ENCODE data around the gene SKP2. TPM values are rescaled to one million over a fixed set of nuclear protein-coding genes. Genes with fewer than 3 reads are reported as not detected.

SKP2 gene
- total RNA-seq, 1 donor from 2014 or later: 31.4 TPM

- Mint-ChIP-seq H3K4me1 (ENCODE audit: low read depth, unreplicated experiment) (no peaks in the 10 kb centered on the region), H3K9me3 (ENCODE audit: unreplicated experiment) (no peaks in the 10 kb centered on the region), H3K27me3 (ENCODE audit: low read depth, unreplicated experiment) (no peaks in the 10 kb centered on the region), H3K36me3 (ENCODE audit: low read depth, unreplicated experiment) (no peaks in the 10 kb centered on the region), H3K4me3 (ENCODE audit: unreplicated experiment) (no peak overlapping the region), H3K27ac (ENCODE audit: unreplicated experiment) (no peak overlapping the region)
- peaks cover 11% of the 10 kb centered on the region for H4K20me1 ChIP-seq (ENCODE audit: insufficient read depth, low read length)
- no peaks in the 10 kb centered on the region for H3K9me3 ChIP-seq (ENCODE audit: insufficient read depth, low read depth, low read length)
- H3K36me3 ChIP-seq (ENCODE audit: insufficient read depth, low read length): peaks cover 5% of the 10 kb centered on the region
- DNase-seq (ENCODE audit: low read depth): no peak
- H3K4me1 ChIP-seq (ENCODE audit: insufficient read depth, low read length): no peaks in the 10 kb centered on the region
- no peak overlapping the region for H3K27ac ChIP-seq (ENCODE audit: low read depth, low read length)
- FAIRE-seq: no peak
- no peak overlapping the region for H3K9ac ChIP-seq (ENCODE audit: low read length)
- H3K79me2 ChIP-seq (ENCODE audit: insufficient read depth, low read length): peaks cover 9% of the 10 kb centered on the region
- H3K4me2 ChIP-seq (ENCODE audit: low read length): no peak overlapping the region
- TF ChIP-seq EZH2 (IDR thresholded peaks at IDR 0.05; ENCODE audit: insufficient read depth, low read length) (no peak), CTCF (IDR thresholded peaks at IDR 0.05; ENCODE audit: insufficient read depth, low read depth, low read length) (no peak)
- H2AFZ ChIP-seq (ENCODE audit: low read depth, low read length): no peak overlapping the region
- no peaks in the 10 kb centered on the region for H3K27me3 ChIP-seq (ENCODE audit: insufficient read depth, low read length)
- no peak overlapping the region for H3K4me3 ChIP-seq (ENCODE audit: insufficient read depth, low read depth, low read length)
Observed at GRCh38 chr5:36227046-36227445, 75.1 kb downstream of the SKP2 start.

- no peaks in the 10 kb centered on the region for H3K27me3 Mint-ChIP-seq (ENCODE audit: low read depth, unreplicated experiment)
- no peak overlapping the region for H3K4me3 Mint-ChIP-seq (ENCODE audit: unreplicated experiment)
- H3K27ac ChIP-seq (ENCODE audit: low read depth, low read length): no peak overlapping the region
- no peaks in the 10 kb centered on the region for H3K36me3 Mint-ChIP-seq (ENCODE audit: low read depth, unreplicated experiment)
- H2AFZ ChIP-seq (ENCODE audit: low read depth, low read length): no peak overlapping the region
- H3K27me3 ChIP-seq (ENCODE audit: insufficient read depth, low read length): no peaks in the 10 kb centered on the region
- no peak overlapping the region for H3K4me2 ChIP-seq (ENCODE audit: low read length)
- H3K27ac Mint-ChIP-seq (ENCODE audit: unreplicated experiment): no peak overlapping the region
- TF ChIP-seq CTCF (IDR thresholded peaks at IDR 0.05; ENCODE audit: insufficient read depth, low read depth, low read length) (no peak), EZH2 (IDR thresholded peaks at IDR 0.05; ENCODE audit: insufficient read depth, low read length) (no peak)
- FAIRE-seq (no peak), DNase-seq (ENCODE audit: low read depth) (no peak)
- H3K4me1 ChIP-seq (ENCODE audit: insufficient read depth, low read length): no peaks in the 10 kb centered on the region
- H3K9me3 Mint-ChIP-seq (ENCODE audit: unreplicated experiment): no peaks in the 10 kb centered on the region
- no peaks in the 10 kb centered on the region for H3K4me1 Mint-ChIP-seq (ENCODE audit: low read depth, unreplicated experiment)
- no peak overlapping the region for H3K4me3 ChIP-seq (ENCODE audit: insufficient read depth, low read depth, low read length)
- no peak overlapping the region for H3K9ac ChIP-seq (ENCODE audit: low read length)
- no peaks in the 10 kb centered on the region for H3K9me3 ChIP-seq (ENCODE audit: insufficient read depth, low read depth, low read length)
- peaks cover 11% of the 10 kb centered on the region for H4K20me1 ChIP-seq (ENCODE audit: insufficient read depth, low read length)
- peaks cover 5% of the 10 kb centered on the region for H3K36me3 ChIP-seq (ENCODE audit: insufficient read depth, low read length)
- H3K79me2 ChIP-seq (ENCODE audit: insufficient read depth, low read length): peaks cover 12% of the 10 kb centered on the region
Observed at GRCh38 chr5:36228505-36228904, 76.6 kb downstream of the SKP2 start.

- no peak overlapping the region for H3K9ac ChIP-seq (ENCODE audit: low read length)
- no peaks in the 10 kb centered on the region for H3K4me1 ChIP-seq (ENCODE audit: insufficient read depth, low read length)
- no peak for TF ChIP-seq CTCF (IDR thresholded peaks at IDR 0.05; ENCODE audit: insufficient read depth, low read depth, low read length)
- Mint-ChIP-seq H3K27ac (ENCODE audit: unreplicated experiment) (no peak overlapping the region), H3K36me3 (ENCODE audit: low read depth, unreplicated experiment) (no peaks in the 10 kb centered on the region), H3K9me3 (ENCODE audit: unreplicated experiment) (no peaks in the 10 kb centered on the region), H3K4me3 (ENCODE audit: unreplicated experiment) (no peak overlapping the region), H3K4me1 (ENCODE audit: low read depth, unreplicated experiment) (no peaks in the 10 kb centered on the region), H3K27me3 (ENCODE audit: low read depth, unreplicated experiment) (no peaks in the 10 kb centered on the region)
- no peak overlapping the region for H2AFZ ChIP-seq (ENCODE audit: low read depth, low read length)
- H3K4me2 ChIP-seq (ENCODE audit: low read length): no peak overlapping the region
- no peak overlapping the region for H3K27ac ChIP-seq (ENCODE audit: low read depth, low read length)
- peaks cover 2% of the 10 kb centered on the region for H3K36me3 ChIP-seq (ENCODE audit: insufficient read depth, low read length)
- no peaks in the 10 kb centered on the region for H3K27me3 ChIP-seq (ENCODE audit: insufficient read depth, low read length)
- no peak overlapping the region for H3K4me3 ChIP-seq (ENCODE audit: insufficient read depth, low read depth, low read length)
- peaks cover 11% of the 10 kb centered on the region for H4K20me1 ChIP-seq (ENCODE audit: insufficient read depth, low read length)
- DNase-seq (ENCODE audit: low read depth) (no peak), FAIRE-seq (no peak)
- H3K9me3 ChIP-seq (ENCODE audit: insufficient read depth, low read depth, low read length): no peaks in the 10 kb centered on the region
- H3K79me2 ChIP-seq (ENCODE audit: insufficient read depth, low read length): peaks cover 12% of the 10 kb centered on the region
Observed at GRCh38 chr5:36230151-36230790, 78.4 kb downstream of the SKP2 start.

Measured in astrocyte (in vitro differentiated cells and primary cell).